NCI-H510A treated with DMSO at 0.1 percent for 48 hours (cell line): ENCODE results near the gene TSPAN18.
"Not testable (repeated sequence)": the region's sequence is repeated elsewhere in the genome, so short reads cannot be mapped to it uniquely, and the experiment has no call there.

Experiments
- DNase-seq: peaks from one replicate; lab custom pipeline; 2025; lab: John Stamatoyannopoulos, UW

TSPAN18 gene

DNA sequence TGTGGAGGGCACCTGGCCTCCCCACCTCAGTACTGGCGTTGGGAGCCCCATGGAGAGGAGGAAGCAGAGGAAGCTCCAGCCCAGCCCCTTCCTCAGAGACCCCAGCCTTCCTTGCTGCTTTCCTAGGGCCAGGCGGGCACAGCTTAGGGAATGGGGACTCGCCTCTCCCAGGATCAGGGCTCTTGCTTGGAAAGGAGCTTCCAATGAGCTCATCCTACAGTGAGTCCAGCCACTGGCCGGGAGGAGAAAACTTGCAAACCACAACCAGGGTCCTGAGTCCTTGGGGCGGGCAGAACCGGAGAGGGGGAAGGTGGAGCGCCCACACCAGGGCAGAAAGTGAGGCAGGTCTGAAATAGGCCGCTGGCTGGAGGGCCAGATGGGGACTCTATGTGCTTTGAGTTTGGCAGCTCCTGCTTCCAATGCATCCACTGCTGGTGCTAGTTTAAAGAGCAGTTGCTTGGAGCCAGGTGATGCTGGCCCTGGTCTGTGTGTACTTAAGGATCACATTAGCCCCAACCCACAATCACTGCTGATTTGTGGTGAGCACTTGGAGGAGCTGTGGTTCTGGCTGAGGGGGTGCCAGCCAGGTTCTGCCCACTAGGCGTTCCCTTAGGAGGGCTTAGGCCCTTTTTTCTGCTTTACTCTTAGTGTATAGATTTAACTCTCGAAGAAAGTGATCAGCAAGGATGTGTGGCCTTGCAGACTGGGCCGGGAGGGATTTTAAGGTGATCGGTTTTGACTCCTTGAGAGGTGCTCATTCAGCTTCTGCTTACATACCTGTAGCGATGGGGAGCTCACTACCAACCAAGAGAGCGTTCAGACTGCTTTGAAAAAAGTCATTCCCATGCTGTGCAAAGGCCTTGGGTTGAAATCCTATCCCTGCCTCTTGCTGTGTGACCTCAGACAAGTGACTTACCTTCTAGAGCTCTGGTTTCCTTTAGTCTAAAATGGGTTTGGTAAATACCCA, 142.0 kb downstream of the TSPAN18 start:
- DNase-seq, result no peak

DNA sequence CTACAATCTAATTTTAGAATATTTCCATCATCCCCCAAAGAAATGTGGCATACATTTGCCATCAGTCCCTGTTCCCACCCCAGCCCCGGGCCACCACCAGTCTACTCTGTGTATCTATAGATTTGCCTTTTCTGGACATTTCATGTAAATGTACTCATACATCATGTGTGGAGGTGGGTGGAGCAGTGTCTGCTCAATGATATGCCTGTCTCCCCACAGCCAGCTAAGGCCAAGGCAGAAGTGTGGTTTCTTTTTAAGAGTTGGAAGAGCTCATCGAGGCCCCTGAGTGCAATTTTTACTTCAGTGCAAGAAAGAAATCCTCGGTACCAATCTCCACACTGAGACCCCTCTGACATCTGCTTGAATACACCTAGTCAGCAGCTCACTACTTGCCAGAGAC, 143.4 kb downstream of the TSPAN18 start:
- no peak for DNase-seq

- no peak for DNase-seq
Observed at GRCh38 chr11:44870615-44871176, 143.9 kb downstream of the TSPAN18 start.

GRCh38 chr11:44871682-44872081, 144.9 kb downstream of the TSPAN18 start:
- DNase-seq, result not testable (repeated sequence)

- no peak for DNase-seq
Observed at GRCh38 chr11:44872556-44872955, 145.8 kb downstream of the TSPAN18 start.

- no peak for DNase-seq
Observed at GRCh38 chr11:44873537-44873936, 146.8 kb downstream of the TSPAN18 start.

DNA sequence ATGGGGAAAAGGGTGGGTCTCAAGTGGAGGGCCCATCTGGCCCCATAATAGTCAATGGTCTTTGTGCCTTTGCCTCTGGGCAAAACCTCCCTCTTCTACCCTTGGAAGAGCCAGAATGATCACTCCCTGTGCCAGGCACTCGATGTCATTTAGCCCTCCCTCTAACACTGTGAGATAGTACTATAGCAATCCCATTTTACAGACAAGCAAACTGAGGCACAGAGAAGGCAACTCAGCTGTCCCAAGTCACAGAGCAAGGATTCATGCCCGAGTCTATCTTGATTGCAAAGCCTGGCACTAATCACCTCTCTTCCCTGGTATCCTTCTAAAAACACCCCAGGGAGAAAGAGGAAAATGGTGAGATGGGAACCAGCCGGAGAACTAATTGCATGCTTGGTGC, 147.5 kb downstream of the TSPAN18 start:
- no peak for DNase-seq

- no peak for DNase-seq
Observed at GRCh38 chr11:44875037-44875436, 148.3 kb downstream of the TSPAN18 start.

GRCh38 chr11:44876194-44876723, 149.5 kb downstream of the TSPAN18 start:
- no peak for DNase-seq

GRCh38 chr11:44876906-44877305, 150.1 kb downstream of the TSPAN18 start:
- DNase-seq, result no peak

- DNase-seq, result no peak
Observed at GRCh38 chr11:44877571-44878497, 151.1 kb downstream of the TSPAN18 start.

DNA sequence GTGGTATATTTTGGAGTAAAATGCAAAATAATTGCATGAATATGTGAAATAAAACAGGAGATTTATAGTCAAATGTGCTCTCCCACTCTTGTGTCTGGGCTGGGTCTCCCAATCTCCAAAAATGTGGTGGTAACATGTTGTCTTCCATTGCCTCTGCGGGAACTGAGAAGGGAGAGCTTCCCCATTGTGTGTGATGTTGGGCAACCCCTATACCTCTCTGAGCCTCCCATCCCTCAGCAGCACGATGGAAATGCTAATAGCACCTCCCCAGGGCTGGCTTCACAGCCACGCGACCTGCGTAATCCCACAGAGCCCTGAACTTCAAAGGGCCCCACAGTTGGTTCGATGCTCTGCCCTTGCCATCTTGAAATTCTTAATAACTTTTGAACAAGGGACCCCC, 151.9 kb downstream of the TSPAN18 start:
- DNase-seq, result no peak

- no peak for DNase-seq
Observed at GRCh38 chr11:44879432-44879831, 152.7 kb downstream of the TSPAN18 start.

DNA sequence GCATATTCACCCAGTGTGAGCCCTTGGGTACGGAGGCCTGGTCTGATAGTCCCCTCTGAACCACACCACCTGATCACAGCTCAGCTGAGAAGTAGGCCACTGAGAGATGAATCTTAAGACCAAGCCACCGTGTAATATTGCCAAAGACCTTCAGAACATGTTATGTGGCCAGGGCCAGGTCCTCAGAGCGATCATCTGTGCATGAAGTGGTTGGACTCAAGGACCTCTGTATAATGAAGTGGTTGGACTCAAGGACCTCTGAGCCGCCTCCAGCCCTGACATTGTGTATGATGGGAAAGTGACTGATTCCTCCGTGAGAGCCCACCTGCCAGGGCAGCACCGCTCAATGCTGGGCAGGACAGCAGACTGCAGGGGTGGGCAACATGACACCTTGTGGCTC, 153.7 kb downstream of the TSPAN18 start:
- DNase-seq, result no peak

DNA sequence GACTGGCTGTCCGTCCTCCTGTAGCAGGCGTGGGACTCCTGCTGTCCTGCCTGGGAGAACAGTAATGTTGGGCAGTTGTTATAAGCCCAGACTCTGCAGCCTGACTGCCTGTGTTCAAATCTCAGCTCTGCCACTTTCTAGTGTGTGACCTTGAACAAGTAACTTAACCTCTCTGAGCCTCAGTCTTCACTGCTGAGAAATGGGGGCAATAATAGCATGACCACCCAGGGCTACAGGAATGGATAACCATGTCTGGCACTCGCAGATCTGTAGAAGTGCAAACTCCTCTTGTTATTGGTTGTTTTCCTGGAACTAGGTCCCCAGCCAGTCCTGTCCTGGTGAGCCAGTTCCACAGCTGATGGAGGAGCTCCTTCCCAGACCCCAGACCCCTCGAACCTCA, 154.2 kb downstream of the TSPAN18 start:
- DNase-seq, result no peak

DNA sequence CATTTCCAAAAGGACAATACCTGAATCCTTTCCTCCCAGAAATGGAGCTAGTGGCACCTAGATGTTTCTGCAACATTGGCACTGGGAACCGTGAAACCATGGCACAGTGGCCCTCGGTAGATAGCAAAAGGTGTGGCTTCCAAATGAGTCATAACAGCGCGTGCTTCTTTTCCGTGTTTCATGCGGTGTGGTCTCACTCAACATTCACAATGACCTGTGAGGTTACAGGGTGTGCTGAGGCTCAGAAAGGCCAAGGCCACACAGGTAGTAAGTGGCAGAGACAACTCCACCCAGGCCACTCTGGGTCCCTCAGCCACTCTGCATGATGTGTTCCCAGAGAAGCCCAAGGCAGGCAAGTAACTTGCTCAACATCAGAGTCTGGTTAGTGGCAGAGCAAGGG, 156.5 kb downstream of the TSPAN18 start:
- no peak for DNase-seq

DNA sequence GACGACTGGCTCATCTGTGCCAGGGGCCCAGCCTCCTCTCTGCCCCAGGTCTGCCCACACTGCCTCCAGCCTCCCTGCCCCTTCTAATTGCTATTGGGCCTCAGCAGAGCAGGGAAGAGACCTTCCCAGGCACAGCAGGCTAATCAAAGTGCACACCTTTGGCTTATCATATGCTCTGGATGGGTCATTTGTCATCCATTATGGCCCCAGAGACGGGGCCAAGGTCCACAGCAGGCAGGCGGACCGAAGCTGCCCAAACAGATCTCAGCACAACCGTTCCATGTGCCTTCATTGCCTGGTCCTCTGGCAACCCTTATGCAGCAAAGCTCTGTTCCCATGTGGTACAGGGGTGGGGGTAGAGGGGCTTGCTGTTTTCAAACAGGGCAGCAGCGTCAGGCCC, 157.3 kb downstream of the TSPAN18 start:
- DNase-seq, result no peak

- no peak for DNase-seq
Observed at GRCh38 chr11:44885065-44885810, 158.5 kb downstream of the TSPAN18 start.

DNA sequence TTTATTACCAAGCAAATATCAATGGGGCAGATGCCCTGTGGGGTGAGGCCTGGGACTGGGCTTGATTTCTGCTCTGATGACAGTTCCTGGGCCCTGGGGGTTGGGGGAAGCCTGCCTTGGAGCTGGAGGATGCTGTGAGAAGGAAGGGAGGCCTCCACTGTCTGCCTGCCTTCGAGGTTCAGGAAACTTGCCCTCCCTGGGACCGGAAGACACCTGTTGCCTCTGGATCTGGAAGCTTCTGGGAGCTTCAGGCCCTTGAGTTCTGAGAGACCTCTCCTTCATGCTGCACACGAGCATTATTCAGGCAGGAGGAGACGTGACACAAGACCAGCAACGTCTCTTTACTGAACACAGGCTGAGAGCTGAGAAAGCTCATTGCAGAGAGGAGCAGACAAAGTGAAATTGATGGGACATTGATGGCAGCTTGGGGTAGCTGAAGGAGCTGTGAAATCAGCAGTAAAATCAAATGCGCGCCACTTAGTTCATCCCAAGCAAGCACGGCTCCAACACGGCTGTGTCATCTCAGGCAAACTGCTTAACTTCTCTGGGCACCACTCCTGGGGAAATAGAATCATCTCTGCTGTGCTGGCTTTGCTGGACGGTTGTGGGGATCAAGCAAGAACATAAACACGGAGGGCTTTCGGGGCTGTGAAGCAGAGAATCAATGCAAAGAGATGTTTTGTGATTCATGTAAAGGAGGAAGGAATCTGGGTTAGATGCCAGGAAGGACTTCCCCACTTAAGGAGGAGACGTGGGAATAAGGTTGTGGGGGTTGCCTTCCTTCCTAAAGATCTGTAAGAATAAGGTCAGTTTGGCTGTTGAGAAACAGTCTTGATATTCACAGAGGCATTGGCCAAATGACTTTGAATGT, 159.4 kb downstream of the TSPAN18 start:
- no peak for DNase-seq

DNA sequence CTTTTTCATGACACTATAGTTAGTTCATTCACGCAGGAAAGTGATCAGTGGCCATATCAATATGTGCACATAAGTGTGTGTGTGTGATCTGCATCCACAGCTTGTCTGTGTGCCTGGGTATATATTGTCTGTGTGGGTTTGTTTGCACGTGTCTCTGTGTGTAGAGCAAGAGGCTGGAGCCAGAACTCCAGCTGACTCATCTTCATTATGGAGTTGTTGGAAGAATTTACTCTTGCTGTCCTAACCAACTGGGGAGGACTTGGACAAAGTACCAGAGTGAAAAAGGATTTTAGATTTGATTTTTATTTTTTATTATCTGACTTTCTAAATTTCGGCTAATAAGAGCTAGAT, 160.0 kb downstream of the TSPAN18 start:
- DNase-seq, result no peak

GRCh38 chr11:44887636-44888035, 160.9 kb downstream of the TSPAN18 start:
- DNase-seq, result no peak
